Measurements from ENCODE around the gene OR52W1. TPM values are rescaled to one million over a fixed set of nuclear protein-coding genes. Genes with fewer than 3 reads are reported as not detected.

The OR52W1 gene
- total RNA-seq, 1 donor from 2014 or later = not detected

DNA sequence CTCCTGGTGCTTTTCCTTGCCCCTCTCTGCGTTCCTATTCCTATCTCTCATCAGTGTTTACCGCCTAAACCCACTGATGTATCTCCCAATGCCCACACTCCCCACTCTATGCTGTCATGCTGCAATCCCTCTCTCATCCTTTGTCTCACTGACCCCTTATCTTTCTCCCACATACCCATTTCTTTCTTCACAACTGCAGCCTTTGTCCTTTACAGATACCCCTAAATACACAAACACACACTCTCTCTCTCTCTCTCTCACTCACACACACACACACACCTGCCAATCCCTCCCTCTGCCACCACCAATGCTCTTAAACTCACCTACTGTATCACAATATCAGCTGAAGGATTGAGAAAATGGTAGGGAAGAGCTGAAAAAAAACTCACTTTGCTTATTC lies 23.6 kb upstream of the OR52W1 start:
- TF ChIP-seq, protein P1, sequence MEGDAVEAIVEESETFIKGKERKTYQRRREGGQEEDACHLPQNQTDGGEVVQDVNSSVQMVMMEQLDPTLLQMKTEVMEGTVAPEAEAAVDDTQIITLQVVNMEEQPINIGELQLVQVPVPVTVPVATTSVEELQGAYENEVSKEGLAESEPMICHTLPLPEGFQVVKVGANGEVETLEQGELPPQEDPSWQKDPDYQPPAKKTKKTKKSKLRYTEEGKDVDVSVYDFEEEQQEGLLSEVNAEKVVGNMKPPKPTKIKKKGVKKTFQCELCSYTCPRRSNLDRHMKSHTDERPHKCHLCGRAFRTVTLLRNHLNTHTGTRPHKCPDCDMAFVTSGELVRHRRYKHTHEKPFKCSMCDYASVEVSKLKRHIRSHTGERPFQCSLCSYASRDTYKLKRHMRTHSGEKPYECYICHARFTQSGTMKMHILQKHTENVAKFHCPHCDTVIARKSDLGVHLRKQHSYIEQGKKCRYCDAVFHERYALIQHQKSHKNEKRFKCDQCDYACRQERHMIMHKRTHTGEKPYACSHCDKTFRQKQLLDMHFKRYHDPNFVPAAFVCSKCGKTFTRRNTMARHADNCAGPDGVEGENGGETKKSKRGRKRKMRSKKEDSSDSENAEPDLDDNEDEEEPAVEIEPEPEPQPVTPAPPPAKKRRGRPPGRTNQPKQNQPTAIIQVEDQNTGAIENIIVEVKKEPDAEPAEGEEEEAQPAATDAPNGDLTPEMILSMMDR (IDR thresholded peaks at IDR 0.05) = no peak
- no peak for TF ChIP-seq POLR2A (IDR thresholded peaks at IDR 0.05)
- H3K36me3 ChIP-seq = no peaks in the 10 kb centered on the region
- no peaks in the 10 kb centered on the region for H3K4me1 ChIP-seq
- H3K9me3 ChIP-seq = no peaks in the 10 kb centered on the region
- H3K27me3 ChIP-seq = no peaks in the 10 kb centered on the region
- no peak for DNase-seq (ENCODE audit: extremely low spot score in 2 of 2)
- intact Hi-C loops (cut with DNase I) = no loop called here
- no peak overlapping the region for H3K27ac ChIP-seq
- H3K4me3 ChIP-seq = no peak overlapping the region

DNA sequence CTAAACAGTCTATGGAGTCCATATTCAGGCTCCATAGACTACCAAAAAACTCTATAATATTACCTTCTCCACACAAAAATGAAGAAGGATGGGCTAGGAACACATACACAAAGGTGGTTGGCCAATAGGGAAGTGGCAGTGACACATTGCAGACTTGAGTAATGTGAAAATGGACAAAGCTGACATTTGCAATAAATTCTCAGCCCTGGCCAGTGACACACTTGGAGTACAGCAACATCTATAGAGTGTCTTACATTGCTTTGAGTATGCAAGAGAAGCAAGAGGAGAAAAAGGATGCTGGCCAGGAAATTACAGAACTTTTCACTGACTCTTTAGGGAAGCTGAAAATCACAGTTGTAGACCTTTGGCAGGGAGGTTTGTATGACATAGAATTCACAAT lies 7.3 kb upstream of the OR52W1 start:
- DNase-seq (ENCODE audit: extremely low spot score in 2 of 2) = no peak
- Histone ChIP-seq H3K27ac (no peak overlapping the region), H3K4me3 (no peak overlapping the region), H3K4me1 (no peaks in the 10 kb centered on the region), H3K27me3 (no peaks in the 10 kb centered on the region), H3K9me3 (no peaks in the 10 kb centered on the region), H3K36me3 (no peaks in the 10 kb centered on the region)
- TF ChIP-seq, protein P1 (IDR thresholded peaks at IDR 0.05) = no peak
- TF ChIP-seq POLR2AphosphoS5 (IDR thresholded peaks at IDR 0.05; ENCODE audit: insufficient read depth in 1 of 2, low read depth in 1 of 2) (no peak), POLR2A (IDR thresholded peaks at IDR 0.05) (no peak)
- intact Hi-C loops (cut with DNase I) = no loop called here

DNA sequence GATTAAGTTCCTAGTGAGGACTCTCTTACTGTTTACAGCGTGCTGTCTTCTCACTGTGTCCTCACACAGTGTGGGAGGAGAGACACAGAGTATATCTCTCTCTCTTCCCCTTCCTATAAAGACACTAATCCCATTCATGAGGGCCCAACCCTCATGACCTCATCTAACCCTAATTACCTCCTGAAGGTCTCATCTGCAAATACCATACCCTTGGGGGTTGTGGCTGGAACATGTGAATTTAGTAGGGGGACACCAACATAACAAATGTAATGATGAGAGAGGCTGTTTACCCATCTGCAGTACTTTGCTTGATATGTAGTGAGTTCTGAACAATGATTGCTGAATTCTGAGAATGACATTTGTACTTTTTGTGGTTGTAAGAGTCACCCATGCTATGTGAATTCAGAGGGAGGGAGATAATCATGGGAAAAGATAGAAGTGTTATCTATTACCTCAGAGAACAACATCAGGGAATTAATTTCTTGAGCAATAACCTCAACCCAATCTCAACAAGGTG lies 4.9 kb upstream of the OR52W1 start:
- no peak for DNase-seq (ENCODE audit: extremely low spot score in 2 of 2)
- intact Hi-C loops (cut with DNase I) = no loop called here
- Histone ChIP-seq H3K4me1 (no peaks in the 10 kb centered on the region), H3K36me3 (no peaks in the 10 kb centered on the region), H3K9me3 (no peaks in the 10 kb centered on the region), H3K4me3 (no peak overlapping the region), H3K27me3 (no peaks in the 10 kb centered on the region), H3K27ac (no peak overlapping the region)
- TF ChIP-seq POLR2A (IDR thresholded peaks at IDR 0.05) (no peak), POLR2AphosphoS5 (IDR thresholded peaks at IDR 0.05; ENCODE audit: insufficient read depth in 1 of 2, low read depth in 1 of 2) (no peak)
- TF ChIP-seq, protein P1 (IDR thresholded peaks at IDR 0.05) = no peak

DNA sequence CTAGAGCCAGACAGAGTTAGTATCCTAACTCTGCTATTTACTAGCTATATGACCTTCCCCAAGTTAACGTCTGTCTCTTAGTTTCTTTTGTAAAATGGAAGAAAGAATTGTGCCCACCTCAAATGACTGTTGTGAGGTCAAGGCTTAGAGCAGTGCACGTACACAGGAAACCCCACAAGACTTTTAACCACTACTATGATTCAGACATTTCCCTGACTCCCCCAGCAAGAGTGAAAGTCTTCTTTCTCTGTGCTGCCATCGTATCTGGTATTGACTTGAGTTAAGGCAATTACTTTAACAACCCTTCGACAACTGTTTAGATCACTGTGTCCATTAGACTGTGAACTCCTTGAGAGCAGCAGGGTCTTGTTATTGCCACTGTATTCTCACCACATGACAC lies 2.6 kb upstream of the OR52W1 start:
- Histone ChIP-seq H3K4me3 (no peak overlapping the region), H3K4me1 (no peaks in the 10 kb centered on the region), H3K27ac (no peak overlapping the region), H3K9me3 (no peaks in the 10 kb centered on the region), H3K27me3 (no peaks in the 10 kb centered on the region), H3K36me3 (no peaks in the 10 kb centered on the region)
- intact Hi-C loops (cut with DNase I) = no loop called here
- TF ChIP-seq POLR2AphosphoS5 (IDR thresholded peaks at IDR 0.05; ENCODE audit: insufficient read depth in 1 of 2, low read depth in 1 of 2) (no peak), POLR2A (IDR thresholded peaks at IDR 0.05) (no peak)
- TF ChIP-seq, protein P1 (IDR thresholded peaks at IDR 0.05) = no peak
- no peak for DNase-seq (ENCODE audit: extremely low spot score in 2 of 2)

DNA sequence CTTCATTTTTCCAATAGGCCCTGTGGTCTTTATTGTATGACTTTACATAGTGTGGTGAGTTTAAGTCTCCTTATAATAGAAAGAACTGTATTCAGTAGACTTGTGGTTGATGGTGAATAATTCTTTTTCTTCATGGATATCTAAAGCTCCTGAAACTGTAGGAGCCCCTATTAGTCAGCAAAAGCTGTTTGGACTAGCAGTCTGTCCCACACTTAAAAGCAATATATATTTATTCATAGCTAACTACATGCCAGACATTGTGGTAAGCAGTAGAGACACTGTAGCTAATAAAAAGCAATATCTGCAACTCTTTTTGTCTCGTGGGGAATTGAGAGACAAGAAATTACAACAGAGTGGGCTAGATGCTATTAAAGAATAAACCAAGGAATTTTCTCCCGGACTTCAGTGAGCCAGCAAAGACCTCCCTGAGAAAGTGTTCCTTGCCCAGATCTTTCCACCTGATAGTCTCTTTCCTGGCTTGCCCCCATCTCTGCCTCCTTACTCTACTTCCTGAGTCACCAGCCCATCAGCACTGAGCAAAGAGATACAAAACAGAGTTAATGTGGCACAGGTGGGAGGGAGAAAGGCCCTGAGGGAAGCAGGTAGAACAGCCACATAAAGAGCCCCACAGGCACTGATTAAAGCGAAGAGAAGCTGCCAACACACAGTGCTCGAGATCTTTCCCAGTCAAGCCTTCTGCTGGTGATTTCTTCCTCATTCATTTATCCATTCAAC lies 1.4 kb upstream of the OR52W1 start:
- Histone ChIP-seq H3K27ac (no peak overlapping the region), H3K27me3 (no peaks in the 10 kb centered on the region), H3K4me3 (no peak overlapping the region), H3K4me1 (no peaks in the 10 kb centered on the region), H3K9me3 (no peaks in the 10 kb centered on the region), H3K36me3 (no peaks in the 10 kb centered on the region)
- DNase-seq (ENCODE audit: extremely low spot score in 2 of 2) = no peak
- TF ChIP-seq POLR2A (IDR thresholded peaks at IDR 0.05) (no peak), POLR2AphosphoS5 (IDR thresholded peaks at IDR 0.05; ENCODE audit: insufficient read depth in 1 of 2, low read depth in 1 of 2) (no peak)
- TF ChIP-seq, protein P1 (IDR thresholded peaks at IDR 0.05) = no peak
- intact Hi-C loops (cut with DNase I) = no loop called here

Data from vagina (tissue), 2 donors.